Cerebellar cortex (tissue), 1 donor: Measurements from ENCODE around the gene PRKAR1B.
"Not testable (repeated sequence)": the region's sequence is repeated elsewhere in the genome, so short reads cannot be mapped to it uniquely, and the experiment has no call there.

Experiments
- DNase-seq: peaks from one replicate; pipeline ENCODE4 v3.0.0-alpha.2; 2015; ENCODE audit warnings: low spot score

Gene PRKAR1B

DNA sequence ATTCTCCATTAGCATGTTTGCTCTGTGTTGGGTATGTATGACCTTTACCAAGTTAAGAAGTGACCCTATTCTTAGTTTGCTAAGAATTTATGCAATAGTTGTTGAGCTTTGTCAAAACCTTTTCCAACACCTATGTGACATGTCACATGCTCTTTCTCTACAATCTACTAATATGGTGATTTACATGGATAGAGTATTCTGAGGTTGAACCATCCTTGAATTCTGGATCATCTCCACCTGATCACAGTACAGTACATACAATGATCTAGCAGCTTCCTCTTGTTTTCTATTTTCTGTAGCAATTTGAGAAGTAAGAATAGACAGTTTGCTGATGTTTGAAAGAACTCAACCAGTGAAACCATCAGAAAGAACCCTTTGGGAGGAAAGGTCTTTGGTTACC, 106.2 kb downstream of the PRKAR1B start:
- DNase-seq: no peak

DNA sequence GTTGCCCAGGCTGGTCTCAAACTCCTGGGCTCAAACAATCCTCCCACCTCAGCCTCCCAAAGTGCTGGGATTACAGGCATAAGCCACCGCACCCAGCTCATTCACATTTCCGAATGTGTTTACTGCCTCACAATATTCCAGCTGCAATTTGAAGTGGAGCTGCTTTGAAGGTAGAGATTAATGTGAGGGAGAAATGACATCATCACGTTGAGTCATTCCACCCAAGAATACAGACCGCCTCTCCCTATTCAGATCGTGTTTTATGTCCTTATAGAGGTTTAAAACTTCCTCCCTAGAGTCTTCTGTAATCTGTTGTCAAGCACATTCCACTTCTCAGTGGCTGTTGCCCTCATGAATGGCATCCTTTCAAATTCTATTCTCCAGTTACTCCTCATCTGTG, 107.0 kb downstream of the PRKAR1B start:
- DNase-seq: no peak

DNA sequence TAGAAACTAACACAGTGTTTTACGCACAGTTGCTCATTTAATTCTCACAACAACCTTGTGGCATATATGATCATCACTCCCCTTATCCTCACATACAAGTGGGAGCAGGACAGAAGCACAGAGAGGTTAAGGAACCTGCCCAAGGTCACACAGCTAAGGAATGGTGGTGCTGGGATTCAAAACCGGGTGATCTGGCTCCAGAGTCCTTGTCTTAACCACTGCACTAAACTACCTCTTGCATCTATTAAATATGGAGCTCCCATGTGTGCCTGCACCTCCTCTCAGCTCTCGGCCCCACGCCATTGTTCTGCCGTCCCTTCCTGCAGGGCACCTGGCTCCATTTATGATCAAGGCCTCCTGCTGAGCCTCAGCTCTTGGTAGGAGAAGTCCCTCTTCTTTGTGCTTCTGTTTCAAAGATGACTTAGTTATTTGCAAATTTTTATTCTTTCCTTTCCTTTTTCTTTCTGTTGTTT, 107.7 kb downstream of the PRKAR1B start:
- no peak for DNase-seq

DNA sequence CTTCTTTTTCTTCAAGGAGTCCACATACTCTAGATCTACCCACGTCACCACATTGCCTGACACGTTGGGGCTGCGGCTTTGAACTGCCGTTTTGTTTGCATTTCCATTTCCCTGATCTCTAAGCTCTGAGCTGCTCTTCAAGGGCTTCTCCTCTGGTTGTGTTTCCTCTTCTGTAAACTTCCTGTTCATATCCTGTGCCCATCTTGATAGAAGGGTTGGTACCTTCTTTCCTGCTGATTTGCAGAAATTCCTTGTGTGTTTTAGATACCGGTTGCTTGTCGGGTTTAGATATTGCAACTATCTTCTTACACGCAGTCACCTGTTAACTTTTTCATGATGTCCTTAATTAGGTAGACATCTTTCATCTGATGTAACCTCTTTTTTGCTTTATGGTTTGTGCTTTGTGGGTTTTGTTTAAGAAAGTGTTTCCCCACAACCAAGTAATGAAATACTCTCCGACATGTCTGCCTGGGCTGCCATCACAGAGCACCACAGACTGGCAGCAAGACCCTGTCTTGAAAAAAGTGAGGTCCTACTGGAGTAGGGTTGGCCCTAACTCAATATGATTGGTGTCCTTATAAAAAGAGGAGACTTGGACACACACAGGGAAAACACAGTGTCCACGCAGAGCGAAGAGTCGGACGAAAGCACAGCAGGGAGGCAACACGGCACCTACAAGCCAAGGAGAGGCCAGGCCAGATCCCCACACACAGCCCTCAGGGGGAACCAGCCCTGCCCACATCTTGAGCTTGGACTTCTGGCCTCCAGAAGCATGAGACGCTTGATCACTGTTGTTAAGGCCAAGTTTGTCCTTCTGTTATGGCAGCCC, 108.3 kb downstream of the PRKAR1B start:
- DNase-seq: no peak

DNA sequence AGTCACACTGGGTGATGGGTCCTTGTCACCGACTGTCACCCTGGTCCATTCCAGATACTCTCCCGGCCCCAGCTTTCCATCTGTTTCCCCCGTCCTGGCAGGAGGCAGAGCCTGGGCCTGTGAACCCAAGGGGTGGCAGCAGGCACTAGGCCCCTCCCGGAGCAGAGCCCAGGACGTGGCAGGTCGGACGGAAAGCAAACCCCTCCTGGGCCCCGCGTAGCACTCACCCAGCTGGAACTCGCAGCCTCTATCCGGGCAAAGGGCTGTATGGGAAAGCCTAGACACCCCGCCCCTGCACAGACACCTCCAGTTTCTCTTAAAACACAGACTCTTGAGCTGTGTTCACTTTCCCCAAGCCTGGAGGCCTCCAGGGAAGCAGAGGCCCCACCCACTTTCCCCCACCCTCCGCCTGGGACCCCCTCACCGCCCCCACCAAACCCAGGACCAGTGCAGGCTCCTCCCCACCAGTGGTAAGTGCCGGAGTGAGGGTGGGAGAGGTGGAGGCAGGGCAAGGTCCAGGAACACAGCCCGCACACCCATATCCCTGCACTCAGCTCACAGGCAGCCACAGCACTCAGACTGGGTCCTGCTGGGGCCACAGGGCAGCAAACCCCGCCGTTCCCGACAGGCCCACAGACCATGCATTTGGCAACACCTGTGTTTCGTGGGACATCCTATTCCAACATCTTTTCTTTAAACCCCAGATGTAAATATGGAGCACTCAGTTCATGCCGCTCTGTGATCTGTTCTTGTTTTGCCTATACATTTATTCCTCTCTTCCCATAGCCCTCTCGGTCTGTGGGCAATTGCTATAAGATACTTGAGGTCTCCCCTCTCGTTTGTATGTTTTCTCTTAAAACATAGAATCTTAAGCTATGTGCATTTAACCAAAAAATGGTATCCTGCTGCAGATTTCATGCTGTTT, 109.2 kb downstream of the PRKAR1B start:
- DNase-seq: no peak

DNA sequence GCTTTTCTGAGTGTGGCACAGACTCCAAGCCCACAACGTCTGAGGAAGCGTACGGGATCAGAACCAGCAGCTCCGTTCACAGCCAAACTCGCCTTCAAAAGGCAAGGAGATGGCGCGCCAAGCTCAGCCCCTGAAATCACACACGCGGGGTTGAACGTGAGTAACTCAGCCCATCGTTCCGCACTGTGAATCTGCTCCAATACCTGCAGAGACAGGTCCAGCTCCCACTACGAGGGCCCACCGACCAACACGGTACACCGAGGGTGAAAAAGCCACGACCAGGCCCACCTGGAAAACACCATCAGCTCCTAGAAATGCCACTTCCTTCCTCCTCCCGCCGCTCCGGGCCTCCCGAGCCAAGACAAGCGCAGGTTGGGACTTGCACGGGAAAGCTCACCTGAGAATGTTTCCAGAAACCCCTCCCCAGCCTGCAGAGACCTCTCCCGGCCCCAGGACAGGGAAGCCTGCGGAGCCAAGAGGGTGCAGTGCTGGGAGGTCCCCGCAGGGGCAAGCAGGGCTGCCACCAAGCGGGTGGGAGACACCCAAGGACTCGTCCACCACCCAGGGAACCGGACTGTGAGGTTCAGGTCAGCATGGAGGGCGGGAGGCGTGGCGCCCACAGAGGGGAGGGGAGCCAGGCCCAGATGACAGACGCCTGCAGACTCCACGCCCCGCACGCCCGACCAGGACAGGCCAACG, 113.5 kb downstream of the PRKAR1B start:
- no peak for DNase-seq

DNA sequence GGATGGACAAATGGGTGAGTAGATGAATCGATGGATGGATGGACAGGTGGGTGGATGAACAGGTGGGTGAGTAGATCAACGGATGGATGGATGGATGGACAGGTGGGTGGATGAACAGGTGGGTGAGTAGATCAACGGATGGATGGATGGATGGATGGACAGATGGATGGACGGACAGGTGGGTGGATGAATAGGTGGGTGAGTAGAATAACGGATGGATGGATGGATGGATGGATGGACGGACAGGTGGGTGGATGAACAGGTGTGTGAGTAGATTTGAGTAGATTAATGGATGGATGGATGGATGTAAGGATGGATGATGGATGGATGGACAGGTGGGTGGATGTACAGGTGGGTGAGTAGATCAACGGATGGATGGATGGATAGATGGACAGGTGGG, 115.2 kb downstream of the PRKAR1B start:
- not testable (repeated sequence) for DNase-seq

DNA sequence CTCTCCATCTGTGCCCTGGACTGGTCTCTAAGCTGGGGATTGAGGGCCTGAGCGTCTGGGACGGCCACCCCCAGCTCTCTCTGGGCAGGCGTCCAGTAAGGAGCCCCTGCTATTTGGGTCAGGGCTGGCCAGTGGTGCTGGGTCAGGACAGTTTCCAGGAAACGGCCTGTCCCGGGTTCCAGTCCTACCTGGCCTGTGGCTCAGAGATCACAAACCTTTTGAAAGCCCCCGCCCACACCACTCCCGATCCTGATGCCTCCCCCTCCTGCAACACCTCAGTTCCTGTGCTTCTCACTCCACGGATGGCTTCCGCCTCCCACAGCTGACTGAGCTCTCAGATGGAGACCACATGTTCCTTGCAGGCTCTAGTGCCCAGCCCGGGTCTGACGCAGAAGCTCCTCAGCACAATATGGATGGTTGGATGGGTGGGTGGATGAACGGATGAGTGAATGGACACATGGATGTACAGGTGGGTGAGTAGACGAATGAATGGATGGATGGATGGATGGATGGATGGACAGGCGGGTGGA, 115.7 kb downstream of the PRKAR1B start:
- no peak for DNase-seq

DNA sequence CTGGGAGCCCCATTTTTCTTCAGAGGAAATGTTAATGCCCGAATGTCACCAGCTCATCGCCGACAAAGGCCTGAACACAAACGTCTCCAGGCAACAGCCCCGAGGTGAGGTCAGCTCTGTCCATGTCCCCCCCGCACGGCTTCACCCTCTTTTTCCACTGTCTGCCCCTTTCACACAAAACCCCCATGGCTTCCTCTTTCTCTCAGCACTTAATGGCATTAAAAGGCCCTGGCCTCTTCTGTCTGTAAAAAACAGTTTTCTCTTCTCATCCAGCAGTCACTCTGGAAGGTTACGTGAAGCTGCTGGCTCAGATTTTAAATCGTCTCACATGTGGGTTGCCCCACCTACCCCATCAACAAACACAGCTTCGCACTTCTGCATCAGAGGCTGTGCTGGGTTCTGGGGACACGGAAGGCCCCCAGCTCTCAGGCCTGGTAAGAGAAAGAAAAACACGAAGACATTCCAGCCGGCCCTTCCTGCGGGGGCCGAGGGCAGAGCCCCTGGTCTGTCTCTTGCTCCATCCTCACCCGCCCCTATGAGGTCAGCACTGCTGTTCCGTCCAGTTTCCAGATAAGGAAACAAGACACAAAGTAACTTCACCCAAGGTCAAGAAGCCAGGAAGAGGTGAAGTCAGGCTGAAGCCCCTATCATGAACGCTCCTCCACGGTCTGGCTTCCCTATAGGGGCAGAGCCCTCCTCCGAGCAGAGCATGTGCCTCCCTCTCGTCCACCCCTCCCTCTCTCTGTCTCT, 116.4 kb downstream of the PRKAR1B start:
- no peak for DNase-seq

DNA sequence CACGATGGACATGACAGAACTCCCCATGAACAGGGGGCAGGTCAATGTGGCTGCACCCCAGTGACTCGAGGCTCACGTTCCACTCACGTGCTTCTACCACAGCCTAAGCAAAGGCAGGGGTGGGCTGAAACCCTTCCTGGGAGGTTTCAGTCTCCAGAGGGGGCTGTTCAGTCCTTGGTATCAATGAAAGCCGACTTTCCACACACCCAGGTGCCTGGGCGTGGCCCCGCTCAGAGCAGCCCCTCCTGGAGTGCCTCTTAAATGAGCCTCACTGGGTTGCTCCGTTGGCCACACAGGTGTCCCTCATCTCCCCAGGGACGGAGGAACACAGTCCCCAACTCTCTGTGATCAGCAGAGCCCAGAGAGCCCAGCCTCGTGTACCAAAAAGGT, 116.9 kb downstream of the PRKAR1B start:
- DNase-seq: no peak

DNA sequence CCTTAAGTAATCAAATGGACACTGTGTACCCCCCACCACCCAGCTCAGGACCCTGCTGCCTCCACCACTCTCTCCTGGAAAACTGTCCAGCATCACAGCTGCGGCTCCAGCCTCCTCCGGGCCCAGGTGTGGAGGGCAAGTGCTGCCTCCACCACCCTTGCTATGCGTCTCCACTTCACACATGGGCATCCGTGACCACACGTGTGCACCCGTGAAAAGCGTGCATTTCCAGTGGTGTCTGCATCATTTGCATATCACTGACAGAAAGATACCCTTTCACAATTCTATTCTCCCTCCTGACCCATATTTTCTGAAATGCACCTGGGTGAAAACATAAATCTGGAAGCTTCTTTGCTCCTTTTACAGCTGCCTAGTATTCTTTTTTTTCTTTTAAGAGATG, 117.7 kb downstream of the PRKAR1B start:
- DNase-seq: no peak

DNA sequence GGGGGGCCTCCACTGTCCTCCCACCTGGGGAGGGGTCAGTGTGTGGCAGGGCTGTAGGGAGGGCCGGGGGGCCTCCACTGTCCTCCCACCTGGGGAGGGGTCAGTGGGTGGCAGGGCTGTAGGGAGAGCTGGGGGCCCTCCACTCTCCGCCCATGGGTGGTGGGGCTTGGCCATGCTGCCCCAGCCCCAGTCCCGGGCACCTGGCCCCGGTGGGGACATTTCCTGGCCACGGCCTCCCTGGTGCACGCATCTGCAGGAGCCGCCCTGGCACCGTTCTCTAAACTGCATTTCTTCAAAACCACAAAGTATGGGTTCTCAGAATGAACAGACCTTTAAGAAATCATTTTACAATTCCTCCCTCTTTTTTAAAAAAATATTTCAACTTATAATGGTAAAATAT, 118.1 kb downstream of the PRKAR1B start:
- no peak for DNase-seq

DNA sequence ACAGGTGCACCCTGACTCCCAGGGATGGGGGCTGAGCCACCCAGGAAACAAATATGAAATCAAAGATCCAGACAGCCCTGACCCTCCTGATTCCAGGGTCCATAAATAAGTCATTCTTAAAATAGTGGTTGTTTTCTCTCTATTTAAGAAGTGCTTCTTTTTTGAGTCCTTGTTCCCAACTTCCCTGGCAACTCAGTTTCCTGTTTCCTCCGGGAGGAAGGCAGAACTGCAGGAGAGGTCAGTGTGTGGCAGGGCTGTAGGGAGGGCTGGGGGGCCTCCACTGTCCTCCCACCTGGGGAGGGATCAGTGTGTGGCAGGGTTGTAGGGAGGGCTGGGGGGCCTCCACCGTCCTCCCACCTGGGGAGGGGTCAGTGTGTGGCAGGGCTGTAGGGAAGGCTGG, 118.7 kb downstream of the PRKAR1B start:
- DNase-seq: no peak

DNA sequence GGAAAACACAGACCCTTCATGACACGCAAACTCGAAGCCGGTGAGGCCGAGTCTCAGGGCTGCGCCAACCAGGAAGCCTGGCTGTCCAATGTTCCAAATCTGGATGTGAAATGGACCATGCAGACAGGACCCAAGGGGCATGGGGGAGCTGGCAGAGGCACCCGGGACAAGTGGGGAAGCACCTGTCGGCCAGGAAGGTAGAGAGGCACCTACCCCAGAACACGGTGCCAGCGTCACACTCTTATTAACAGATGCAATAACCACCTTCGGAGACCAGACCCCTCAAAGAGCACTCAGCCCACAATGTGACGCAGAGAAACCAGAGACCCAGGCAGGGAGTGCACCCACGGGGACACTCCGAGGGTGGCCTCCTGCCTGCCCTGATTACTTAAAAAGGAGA, 119.1 kb downstream of the PRKAR1B start:
- DNase-seq: peak; percentile 13

DNA sequence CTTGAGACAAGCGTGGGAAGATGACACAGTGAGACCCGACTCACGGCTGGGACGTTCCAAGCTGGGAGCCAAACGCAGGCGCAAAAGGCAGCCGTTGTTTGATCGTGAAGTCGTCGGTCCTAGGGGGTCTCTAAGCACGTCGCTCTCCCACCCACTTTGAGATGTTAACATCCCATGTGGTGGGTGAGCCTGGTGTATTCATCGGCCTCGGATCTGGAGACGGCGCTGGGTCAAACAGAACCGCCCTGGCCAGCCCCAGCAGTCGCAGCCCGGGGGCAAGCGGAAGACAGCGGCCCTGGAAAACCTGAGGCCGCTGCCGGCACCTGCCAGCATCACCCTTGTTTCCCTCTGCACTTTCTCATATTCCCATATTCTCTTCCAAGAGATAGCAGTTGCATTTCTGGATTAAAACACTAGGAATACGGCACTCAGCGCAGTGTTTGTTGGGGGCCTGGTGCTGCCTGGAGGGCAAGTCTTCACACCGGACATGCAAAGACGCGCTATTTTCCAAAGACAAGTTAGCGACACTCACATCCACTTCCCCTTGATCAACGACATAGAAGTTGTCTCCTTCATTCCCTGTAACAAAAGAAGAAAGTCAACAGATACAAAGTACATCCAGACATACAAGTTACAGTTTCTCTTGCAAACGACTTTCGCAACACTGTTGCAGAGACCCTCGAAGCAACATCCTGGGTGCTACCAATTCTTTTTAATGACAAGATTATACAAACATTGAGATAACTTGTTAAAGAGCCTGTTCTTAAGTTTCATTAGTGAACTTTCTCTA, 121.2 kb downstream of the PRKAR1B start:
- DNase-seq: no peak

DNA sequence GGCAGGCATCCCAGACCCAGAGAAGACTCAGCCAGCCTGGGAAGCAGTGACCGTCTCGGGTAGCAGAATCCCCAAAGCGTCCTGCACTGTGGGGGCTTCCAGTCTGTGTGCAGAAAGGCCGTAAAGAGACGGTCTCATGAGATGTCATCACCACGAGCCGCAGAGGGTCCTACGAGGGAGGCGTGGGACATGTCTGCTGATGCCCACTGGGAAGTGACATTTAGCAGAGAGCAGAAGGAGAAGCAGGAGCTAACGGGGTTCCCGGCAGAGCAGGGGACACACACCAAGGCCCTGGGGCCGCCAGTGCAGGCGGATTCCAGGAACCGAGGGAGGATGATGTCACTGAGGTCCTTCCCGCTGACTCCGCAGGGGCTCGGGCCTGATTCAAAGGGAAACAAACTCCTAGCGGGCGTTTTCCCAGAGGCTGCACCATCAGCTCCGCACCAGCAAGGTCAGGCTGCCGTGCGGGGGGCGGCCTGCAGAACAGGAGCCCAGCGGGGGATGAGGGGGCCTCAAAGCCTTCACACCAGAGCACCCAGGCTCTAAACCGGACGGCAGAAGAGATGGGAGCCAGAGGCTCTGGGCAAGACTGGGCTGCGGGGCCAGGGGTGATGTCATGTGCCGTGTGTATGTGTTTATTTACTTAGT, 122.1 kb downstream of the PRKAR1B start:
- no peak for DNase-seq

DNA sequence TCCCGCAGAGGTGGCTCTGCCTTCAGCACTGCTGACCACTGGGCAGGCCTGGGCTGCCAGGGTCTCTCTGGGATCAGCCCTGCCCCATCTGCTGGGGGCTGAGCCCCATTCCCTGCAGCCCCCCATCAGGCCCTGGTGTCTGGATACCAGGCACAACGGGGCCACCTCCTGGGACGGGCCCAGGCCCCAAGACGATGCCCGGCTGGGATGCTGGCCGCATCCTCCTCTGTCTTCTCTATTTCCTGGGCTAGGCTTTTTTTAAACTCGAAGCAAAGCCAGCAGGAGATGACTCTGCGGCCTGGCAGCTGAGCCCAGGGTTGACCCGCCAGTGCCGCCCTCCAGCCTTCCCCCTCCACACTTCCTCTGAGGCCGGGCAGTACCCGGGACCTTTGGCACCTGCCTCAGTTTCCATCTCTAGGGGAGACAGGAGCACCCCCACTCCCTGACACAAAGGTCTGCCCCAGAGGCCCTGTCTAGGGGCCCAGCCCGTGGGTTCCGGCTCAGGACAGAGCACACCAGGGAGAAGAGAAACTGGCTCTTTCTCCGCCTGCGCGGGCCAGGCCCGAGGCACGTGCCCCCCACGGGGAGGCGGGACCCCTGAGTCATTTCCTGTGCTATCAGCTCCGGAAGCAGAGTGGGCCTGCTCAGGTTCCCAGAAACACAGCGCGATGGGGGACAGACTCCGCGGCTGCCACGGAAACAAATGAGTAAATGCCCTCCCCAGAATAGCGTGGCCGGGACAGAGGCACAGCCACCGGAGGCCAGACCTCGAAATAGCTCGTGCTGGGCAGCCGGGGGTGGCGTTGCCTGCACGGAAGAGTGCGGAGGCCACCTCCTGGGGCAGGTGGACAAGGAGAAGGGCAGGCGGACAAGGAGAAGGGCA, 122.8 kb downstream of the PRKAR1B start:
- DNase-seq: no peak

DNA sequence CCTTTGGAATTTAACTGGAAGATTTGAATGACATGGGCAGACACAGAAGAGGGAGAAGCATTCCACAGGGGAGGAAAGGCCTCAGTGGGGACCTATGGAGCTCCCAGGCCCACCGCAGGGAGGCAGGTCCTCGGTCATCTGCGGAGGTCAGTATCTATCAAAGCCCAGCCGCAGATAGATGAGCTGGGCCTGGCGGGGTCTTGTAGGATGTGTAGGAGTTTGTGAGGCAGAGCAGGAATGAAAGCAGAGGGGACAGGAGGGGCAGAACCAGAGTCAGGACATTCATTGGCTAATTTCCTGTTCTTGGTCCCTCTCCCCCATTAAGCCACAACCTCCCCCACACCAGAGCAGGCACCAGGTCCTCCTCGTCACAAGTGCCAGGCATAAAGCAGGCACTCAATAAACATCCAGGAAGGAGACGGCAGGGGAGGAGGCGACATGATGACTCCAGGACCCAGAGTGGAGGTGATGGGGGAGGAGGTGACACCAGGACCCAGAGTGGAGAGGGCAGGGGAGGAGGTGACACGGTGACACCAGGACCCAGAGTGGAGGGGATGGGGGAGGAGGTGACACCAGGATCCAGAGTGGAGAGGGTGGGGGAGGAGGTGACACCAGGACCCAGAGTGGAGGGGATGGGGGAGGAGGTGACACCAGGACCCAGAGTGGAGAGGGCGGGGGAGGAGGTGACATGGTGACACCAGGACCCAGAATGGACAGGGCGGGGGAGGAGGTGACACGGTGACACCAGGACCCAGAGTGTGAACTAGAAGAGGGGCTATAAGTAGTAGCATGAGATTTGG, 123.7 kb downstream of the PRKAR1B start:
- DNase-seq: no peak
